Measurements from ENCODE around the gene IL17B. TPM values are rescaled to one million over a fixed set of nuclear protein-coding genes. Genes with fewer than 3 reads are reported as not detected.

The IL17B gene
- total RNA-seq, 1 experiment from 2014 or later: not detected

GRCh38 chr5:149426931-149427330 is 47.8 kb upstream of the IL17B start:
- ChIA-PET POLR2A (no interaction called here), CTCF (no interaction called here)
- Mint-ChIP-seq H3K4me3 (ENCODE audit: unreplicated experiment) (no peak overlapping the region), H3K4me1 (ENCODE audit: low read depth, unreplicated experiment) (no peaks in the 10 kb centered on the region), H3K27me3 (ENCODE audit: insufficient read depth, unreplicated experiment) (no peaks in the 10 kb centered on the region), H3K27ac (ENCODE audit: unreplicated experiment) (no peak overlapping the region), H3K9me3 (ENCODE audit: unreplicated experiment) (no peaks in the 10 kb centered on the region), H3K36me3 (ENCODE audit: insufficient read depth, unreplicated experiment) (no peaks in the 10 kb centered on the region)
- Histone ChIP-seq H3K4me1 (no peaks in the 10 kb centered on the region), H3K36me3 (ENCODE audit: control insufficient read depth, insufficient read depth, low read length) (no peaks in the 10 kb centered on the region), H3K27me3 (replicated peaks; ENCODE audit: control insufficient read depth, insufficient read depth, low read length) (no peaks in the 10 kb centered on the region), H3K9me3 (no peaks in the 10 kb centered on the region), H3K4me3 (ENCODE audit: low read depth, low read length) (no peak overlapping the region)
- intact Hi-C loops (cut with micrococcal nuclease; ENCODE audit: unreplicated experiment): no loop called here
- no TSS peak for BruUV-seq (replicated peaks)
- DNase-seq: no peak
- TF ChIP-seq CTCF (IDR thresholded peaks at IDR 0.05; ENCODE audit: insufficient read depth in 1 of 2, low read depth in 1 of 2, low read length in 1 of 2, severe bottlenecking in 1 of 2, unreplicated experiment in 1 of 2): no peak

DNA sequence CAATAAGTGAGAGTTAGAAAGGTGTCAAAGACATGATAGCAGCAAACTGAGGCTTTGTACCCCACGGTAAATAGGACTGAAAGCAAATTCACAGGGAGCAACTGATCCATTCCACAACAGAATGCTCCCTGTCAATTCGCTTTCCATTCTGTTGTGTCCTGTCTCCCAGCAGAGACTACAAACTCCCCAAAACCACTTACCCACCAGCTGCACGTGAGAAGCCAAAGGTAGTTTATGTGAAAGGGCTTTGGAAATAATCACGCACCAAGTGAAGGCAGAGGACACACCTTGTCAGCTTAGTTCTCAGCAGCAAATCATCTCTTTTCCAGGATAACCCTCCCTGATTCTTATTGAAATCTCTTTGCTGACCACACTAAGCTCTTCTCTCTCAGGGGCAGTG is 46.6 kb upstream of the IL17B start:
- H3K9me3 Mint-ChIP-seq (ENCODE audit: unreplicated experiment): no peaks in the 10 kb centered on the region
- no peaks in the 10 kb centered on the region for H3K4me1 Mint-ChIP-seq (ENCODE audit: low read depth, unreplicated experiment)
- Histone ChIP-seq H3K4me1 (no peaks in the 10 kb centered on the region), H3K36me3 (ENCODE audit: control insufficient read depth, insufficient read depth, low read length) (no peaks in the 10 kb centered on the region), H3K4me3 (ENCODE audit: low read depth, low read length) (no peak overlapping the region), H3K27me3 (replicated peaks; ENCODE audit: control insufficient read depth, insufficient read depth, low read length) (no peaks in the 10 kb centered on the region), H3K9me3 (no peaks in the 10 kb centered on the region)
- no peak overlapping the region for H3K27ac Mint-ChIP-seq (ENCODE audit: unreplicated experiment)
- DNase-seq: no peak
- intact Hi-C loops (cut with micrococcal nuclease; ENCODE audit: unreplicated experiment): no loop called here
- CTCF ChIA-PET: no interaction called here
- no peak for TF ChIP-seq CTCF (IDR thresholded peaks at IDR 0.05; ENCODE audit: insufficient read depth in 1 of 2, low read depth in 1 of 2, low read length in 1 of 2, severe bottlenecking in 1 of 2, unreplicated experiment in 1 of 2)
- H3K36me3 Mint-ChIP-seq (ENCODE audit: insufficient read depth, unreplicated experiment): no peaks in the 10 kb centered on the region
- no peaks in the 10 kb centered on the region for H3K27me3 Mint-ChIP-seq (ENCODE audit: insufficient read depth, unreplicated experiment)
- BruUV-seq (replicated peaks): no TSS peak
- no peak overlapping the region for H3K4me3 Mint-ChIP-seq (ENCODE audit: unreplicated experiment)
- POLR2A ChIA-PET: no interaction called here

DNA sequence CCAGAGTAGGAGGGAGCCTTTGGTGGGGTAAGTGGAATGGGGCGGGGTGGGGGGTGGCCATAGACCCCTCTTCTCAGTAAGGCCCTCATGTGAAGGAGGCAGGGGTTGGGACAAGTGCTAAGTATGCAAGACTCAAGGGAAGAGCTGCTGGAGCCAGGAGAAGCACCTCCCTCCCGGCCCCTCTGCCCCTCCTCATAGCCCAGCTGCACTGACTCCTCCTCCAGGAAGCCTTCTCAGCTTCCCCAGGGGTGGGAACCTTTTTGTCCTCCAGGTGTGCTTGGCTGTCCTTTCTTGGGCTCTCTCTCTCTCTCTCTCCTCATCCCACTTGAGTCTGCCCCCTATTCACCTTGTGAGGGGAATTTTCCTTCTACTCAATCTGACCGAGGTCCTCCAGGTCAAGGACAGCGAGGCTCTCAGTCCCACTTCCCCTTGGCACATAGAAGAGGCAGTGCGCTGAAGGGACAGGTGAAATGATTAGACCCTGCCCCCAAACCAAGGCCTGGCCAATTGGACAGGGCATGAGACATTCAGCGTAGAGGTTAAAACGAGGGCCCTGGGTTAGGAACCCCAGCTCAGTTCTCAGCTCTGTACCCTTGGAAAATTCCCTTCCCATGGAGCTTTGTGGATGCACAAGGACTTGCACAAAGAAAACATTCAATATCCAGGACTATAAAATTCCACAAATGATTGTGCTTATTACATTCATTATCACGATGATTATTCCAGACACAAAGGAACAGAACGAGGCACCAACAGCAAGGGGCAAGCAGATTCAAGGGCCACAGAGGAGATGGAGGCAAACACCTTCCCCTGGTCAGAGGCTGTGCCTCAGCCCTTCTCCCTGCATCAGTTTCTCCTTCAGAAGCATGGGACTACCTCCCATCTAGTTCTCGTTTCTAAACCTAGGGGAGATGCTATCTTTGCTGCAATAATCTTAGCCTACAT is 45.6 kb upstream of the IL17B start:
- H3K9me3 Mint-ChIP-seq (ENCODE audit: unreplicated experiment): no peaks in the 10 kb centered on the region
- H3K27me3 Mint-ChIP-seq (ENCODE audit: insufficient read depth, unreplicated experiment): no peaks in the 10 kb centered on the region
- BruUV-seq (replicated peaks): no TSS peak
- H3K27ac Mint-ChIP-seq (ENCODE audit: unreplicated experiment): no peak overlapping the region
- DNase-seq: no peak
- H3K4me1 ChIP-seq: no peaks in the 10 kb centered on the region
- no peaks in the 10 kb centered on the region for H3K36me3 Mint-ChIP-seq (ENCODE audit: insufficient read depth, unreplicated experiment)
- no peaks in the 10 kb centered on the region for H3K9me3 ChIP-seq
- no peaks in the 10 kb centered on the region for H3K36me3 ChIP-seq (ENCODE audit: control insufficient read depth, insufficient read depth, low read length)
- H3K4me3 Mint-ChIP-seq (ENCODE audit: unreplicated experiment): no peak overlapping the region
- ChIA-PET CTCF (interaction anchor here (0.6 to 1.5 kb wide), 4 partner anchors 9 to 57 kb away, joined by 3 to 6 read pairs (median 4); no protein-coding TSS in a partner anchor), POLR2A (no interaction called here)
- H3K4me1 Mint-ChIP-seq (ENCODE audit: low read depth, unreplicated experiment): no peaks in the 10 kb centered on the region
- no peak overlapping the region for H3K4me3 ChIP-seq (ENCODE audit: low read depth, low read length)
- no peaks in the 10 kb centered on the region for H3K27me3 ChIP-seq (replicated peaks; ENCODE audit: control insufficient read depth, insufficient read depth, low read length)
- intact Hi-C loops (cut with micrococcal nuclease; ENCODE audit: unreplicated experiment): no loop called here
- TF ChIP-seq CTCF (IDR thresholded peaks at IDR 0.05; ENCODE audit: insufficient read depth in 1 of 2, low read depth in 1 of 2, low read length in 1 of 2, severe bottlenecking in 1 of 2, unreplicated experiment in 1 of 2): no peak
